ENCODE data around the gene RHBDF2. TPM values are rescaled to one million over a fixed set of nuclear protein-coding genes. Genes with fewer than 3 reads are reported as not detected.

RHBDF2 gene
- total RNA-seq, 4 donors from 2014 or later, result 45.9 to 82.6 (median 52.6) TPM

GRCh38 chr17:76446449-76447231, 54.6 kb downstream of the RHBDF2 start:
- Histone ChIP-seq H3K36me3 (no peaks in the 10 kb centered on the region), H3K27ac (no peak overlapping the region), H3K9me3 (no peaks in the 10 kb centered on the region), H3K4me3 (no peak overlapping the region), H3K27me3 (no peaks in the 10 kb centered on the region), H3K4me1 (peaks cover 12% of the 10 kb centered on the region)
- TF ChIP-seq POLR2A (IDR thresholded peaks at IDR 0.05), result no peak
- TF ChIP-seq POLR2AphosphoS5 (IDR thresholded peaks at IDR 0.05), result no peak
- 59% methylated on average over 9 of the region's 9 CpGs for WGBS
- no peak for DNase-seq (ENCODE audit: low spot score in 2 of 2)

DNA sequence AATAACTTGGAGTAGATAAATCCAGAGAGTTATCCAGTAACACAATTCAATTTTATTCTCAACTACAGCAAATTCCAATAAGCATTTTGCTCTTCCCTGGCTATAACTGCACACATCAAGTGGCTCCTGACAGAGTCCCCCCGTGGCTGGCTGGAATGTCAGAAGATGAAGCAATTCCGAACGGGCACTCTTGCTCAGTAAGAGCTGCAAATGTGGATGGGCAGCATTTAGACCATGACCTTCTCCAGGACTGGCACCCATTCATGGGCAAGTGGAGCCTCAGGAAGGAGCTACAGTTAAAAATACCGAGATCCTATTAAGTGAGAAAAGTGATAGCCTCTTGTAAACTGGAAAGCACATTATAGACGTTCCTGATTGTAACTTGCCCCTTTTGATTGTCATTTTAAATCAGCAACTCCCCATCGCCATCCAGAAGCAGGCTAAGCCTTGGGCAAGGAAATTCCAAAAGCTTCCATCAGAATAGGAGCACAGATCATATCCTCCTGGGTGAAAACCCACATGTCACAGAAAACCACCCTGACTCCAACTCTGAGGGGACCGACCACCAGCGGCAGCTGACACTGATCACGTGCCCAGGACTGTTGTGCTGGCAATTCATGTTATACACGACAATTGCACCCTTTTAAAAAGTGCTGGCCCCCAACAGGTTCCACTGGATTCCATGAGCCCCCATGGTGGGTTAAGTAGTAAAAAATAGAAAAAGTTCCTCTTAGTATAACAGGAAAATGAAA, 55.4 kb downstream of the RHBDF2 start:
- TF ChIP-seq POLR2A (IDR thresholded peaks at IDR 0.05), result no peak
- TF ChIP-seq CTCF (IDR thresholded peaks at IDR 0.05), result no peak
- no peak for TF ChIP-seq EP300 (IDR thresholded peaks at IDR 0.05)
- TF ChIP-seq POLR2AphosphoS5 (IDR thresholded peaks at IDR 0.05), result no peak
- H3K4me3 ChIP-seq, result no peak overlapping the region
- no peak overlapping the region for H3K27ac ChIP-seq
- peaks cover 7% of the 10 kb centered on the region for H3K4me1 ChIP-seq
- 65% methylated on average over 10 of the region's 10 CpGs for WGBS
- no peaks in the 10 kb centered on the region for H3K36me3 ChIP-seq
- DNase-seq (ENCODE audit: low spot score in 2 of 2), result no peak
- H3K9me3 ChIP-seq, result no peaks in the 10 kb centered on the region
- no peaks in the 10 kb centered on the region for H3K27me3 ChIP-seq

DNA sequence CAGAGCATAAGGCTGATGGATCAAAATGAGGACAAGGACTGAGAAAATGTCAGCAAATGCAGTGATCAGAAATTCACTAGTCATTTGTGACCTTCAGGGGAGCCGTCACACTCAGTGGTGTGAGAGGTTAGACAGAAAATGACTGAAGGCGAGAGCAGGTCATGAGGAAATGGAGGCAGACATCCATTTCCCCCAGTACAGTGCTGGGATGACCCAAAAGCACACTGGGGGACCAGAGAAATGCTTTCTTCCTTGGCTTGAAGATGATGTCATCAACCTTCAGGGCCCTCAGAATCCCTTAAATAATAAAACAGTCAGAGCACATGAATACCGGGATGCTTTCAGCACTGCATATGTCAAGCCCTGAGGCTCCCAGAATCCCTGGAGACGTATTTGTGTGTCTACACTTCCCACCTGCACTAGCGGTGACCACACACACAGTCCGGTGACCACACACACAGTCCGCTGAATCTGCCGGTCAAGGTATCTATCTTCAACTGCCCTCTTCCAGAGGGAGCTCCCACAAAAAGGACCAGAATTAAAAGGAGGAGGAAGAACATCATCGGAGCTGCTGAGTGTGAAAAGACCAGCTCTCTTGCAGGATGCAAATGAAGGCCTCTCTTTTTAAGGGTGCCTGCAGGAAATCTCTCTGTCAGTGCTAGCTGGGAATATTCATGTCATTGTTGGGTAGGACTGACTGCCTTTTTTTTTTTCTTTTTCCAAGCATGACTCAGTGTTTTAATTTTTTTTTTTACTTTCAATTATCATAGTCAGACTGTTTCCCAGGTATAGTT, 56.5 kb downstream of the RHBDF2 start:
- H3K4me3 ChIP-seq, result no peak overlapping the region
- 84% methylated on average over 9 of the region's 9 CpGs for WGBS
- no peak for TF ChIP-seq EP300 (IDR thresholded peaks at IDR 0.05)
- no peak for TF ChIP-seq CTCF (IDR thresholded peaks at IDR 0.05)
- TF ChIP-seq POLR2AphosphoS5 (IDR thresholded peaks at IDR 0.05), result no peak
- TF ChIP-seq POLR2A (IDR thresholded peaks at IDR 0.05), result no peak
- H3K4me1 ChIP-seq, result peaks cover 7% of the 10 kb centered on the region
- DNase-seq (ENCODE audit: low spot score in 2 of 2), result no peak
- H3K27me3 ChIP-seq, result no peaks in the 10 kb centered on the region
- H3K9me3 ChIP-seq, result no peaks in the 10 kb centered on the region
- H3K36me3 ChIP-seq, result no peaks in the 10 kb centered on the region
- no peak overlapping the region for H3K27ac ChIP-seq

DNA sequence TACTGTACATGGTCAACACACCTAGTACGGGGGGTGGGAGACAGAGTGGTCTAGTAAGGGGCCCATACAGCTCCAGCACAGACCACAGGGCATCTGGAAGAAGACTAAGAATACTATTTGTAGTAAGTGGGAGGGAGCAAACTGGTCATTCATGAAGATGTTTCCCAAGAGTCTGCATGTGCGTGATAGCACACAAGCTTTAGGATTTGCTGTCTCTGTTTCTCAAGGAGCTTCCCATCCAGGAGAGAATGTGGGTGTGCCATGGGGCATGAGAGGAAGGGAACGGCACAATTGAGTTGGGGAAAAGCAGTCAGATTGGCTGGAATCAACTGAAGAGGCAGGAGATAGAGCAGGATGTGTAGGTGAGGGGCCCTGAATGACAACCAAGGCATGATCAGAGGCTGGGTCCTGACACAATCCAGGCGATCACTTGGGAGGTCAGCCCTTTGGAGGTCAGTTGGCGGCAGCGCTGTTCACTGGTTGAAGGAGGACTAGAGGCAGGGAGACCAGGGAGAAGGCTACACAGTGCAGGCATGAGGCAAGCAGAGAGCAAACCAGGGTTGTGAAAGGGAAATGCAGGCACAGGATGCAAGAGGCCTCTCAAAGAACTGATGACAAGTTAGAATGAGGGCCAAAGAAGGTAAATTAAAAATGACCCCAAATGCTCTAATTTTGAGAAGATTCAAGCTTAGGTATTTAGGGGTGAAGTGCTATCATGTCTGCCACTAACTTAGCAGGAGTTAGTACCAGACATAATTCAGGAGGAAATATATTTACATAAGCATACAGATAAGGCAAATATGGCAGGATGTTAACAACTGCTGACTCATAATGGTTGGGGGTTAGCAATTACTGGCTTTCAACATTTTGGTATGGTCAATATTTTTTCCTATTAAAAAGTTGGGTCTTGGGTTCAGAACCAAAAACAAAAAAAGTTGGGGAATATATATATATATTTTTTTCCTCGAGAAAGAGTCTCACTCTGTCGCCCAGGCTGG, 58.6 kb downstream of the RHBDF2 start:
- TF ChIP-seq EP300 (IDR thresholded peaks at IDR 0.05), result no peak
- TF ChIP-seq CTCF (IDR thresholded peaks at IDR 0.05), result no peak
- no peak for TF ChIP-seq POLR2AphosphoS5 (IDR thresholded peaks at IDR 0.05)
- TF ChIP-seq POLR2A (IDR thresholded peaks at IDR 0.05), result no peak
- WGBS, result 89% methylated on average over 8 of the region's 8 CpGs

More for the DNA sequence above, 58.6 kb downstream of the RHBDF2 start:
- Histone ChIP-seq H3K4me1 (peaks cover 2% of the 10 kb centered on the region), H3K27me3 (no peaks in the 10 kb centered on the region), H3K27ac (no peak overlapping the region), H3K36me3 (no peaks in the 10 kb centered on the region), H3K4me3 (no peak overlapping the region), H3K9me3 (no peaks in the 10 kb centered on the region)
- no peak for DNase-seq (ENCODE audit: low spot score in 2 of 2)

Measured in suprapubic skin (tissue), 4 donors.